Osteocyte (in vitro differentiated cells): ENCODE data around the gene GOLIM4. TPM values are rescaled to one million over a fixed set of nuclear protein-coding genes. Genes with fewer than 3 reads are reported as not detected.
A peak's percentile ranks its signal among the peaks of the same experiment; 100 is the strongest.

Source experiments
- DNase-seq: peaks from one replicate; pipeline ENCODE4 v3.0.0; 2021; ENCODE audit warnings: mixed read lengths; ENCODE audit not compliant: unreplicated experiment; ENCODE audit errors: extremely low spot score
- H3K27ac Mint-ChIP-seq: one replicate; pipeline ENCODE4 v1.8.0; 2021; ENCODE audit warnings: mild to moderate bottlenecking, mixed read lengths; ENCODE audit not compliant: unreplicated experiment
- H3K27me3 Mint-ChIP-seq: one replicate; pipeline ENCODE4 v1.8.0; 2021; ENCODE audit warnings: mixed read lengths; ENCODE audit not compliant: unreplicated experiment
- H3K36me3 Mint-ChIP-seq: one replicate; pipeline ENCODE4 v1.8.0; 2021; ENCODE audit warnings: mixed read lengths; ENCODE audit not compliant: unreplicated experiment
- H3K4me1 Mint-ChIP-seq: one replicate; pipeline ENCODE4 v1.8.0; 2021; ENCODE audit warnings: mixed read lengths; ENCODE audit not compliant: unreplicated experiment
- H3K4me3 Mint-ChIP-seq: one replicate; pipeline ENCODE4 v1.8.0; 2021; ENCODE audit warnings: mild to moderate bottlenecking, moderate library complexity, mixed read lengths; ENCODE audit not compliant: unreplicated experiment
- H3K9me3 Mint-ChIP-seq: one replicate; pipeline ENCODE4 v1.8.0; 2021; ENCODE audit warnings: mixed read lengths; ENCODE audit not compliant: unreplicated experiment
- total RNA-seq: library from RNA; stranded (reverse); gene quantifications from 2 replicates; pipeline ENCODE4 v1.2.1, GENCODE V29; 2021
- TF ChIP-seq, protein P1 (sequence below): fragments of 200-600 bp; sonication (generic); IDR thresholded peaks from 2 replicates; pipeline ENCODE4 v1.5.0; 2021; ENCODE audit warnings: antibody characterized with exemption, mild to moderate bottlenecking, moderate library complexity

Gene GOLIM4
- total RNA-seq, 1 donor from 2014 or later = 40.5 TPM

DNA sequence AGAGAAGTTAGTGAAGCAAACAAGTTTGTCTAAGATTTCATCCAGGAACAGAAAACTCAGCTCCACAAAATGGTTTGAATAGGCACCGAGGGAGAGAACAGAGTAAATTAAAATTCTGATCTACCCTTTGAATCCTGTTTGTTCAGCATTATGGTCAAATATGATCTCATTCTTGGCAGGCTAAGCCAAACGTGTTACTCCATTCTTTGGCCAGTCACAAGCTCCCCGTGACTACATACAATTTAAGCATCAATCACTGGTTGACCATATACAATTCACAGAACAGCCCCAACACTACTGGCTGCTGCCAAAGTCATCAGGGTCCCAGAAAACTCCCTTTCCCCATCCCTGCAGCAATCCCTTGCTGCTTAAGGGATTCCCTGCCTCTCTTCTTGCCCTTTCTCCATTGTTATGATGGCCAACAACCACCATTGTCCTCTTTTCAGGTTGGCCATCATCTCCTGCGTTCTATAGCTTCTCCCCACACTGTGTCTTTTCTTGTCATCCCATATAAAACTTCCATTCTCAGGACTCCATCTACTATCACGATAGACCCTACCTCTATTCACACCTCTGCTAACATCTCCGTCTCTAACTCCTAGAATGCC is 46.3 kb downstream of the GOLIM4 start:
- H3K4me1 Mint-ChIP-seq = peaks cover 6% of the 10 kb centered on the region
- H3K36me3 Mint-ChIP-seq = no peaks in the 10 kb centered on the region
- H3K27ac Mint-ChIP-seq = no peak overlapping the region
- H3K4me3 Mint-ChIP-seq = no peak overlapping the region
- H3K9me3 Mint-ChIP-seq = no peaks in the 10 kb centered on the region
- DNase-seq = no peak
- no peaks in the 10 kb centered on the region for H3K27me3 Mint-ChIP-seq
- TF ChIP-seq, protein P1, sequence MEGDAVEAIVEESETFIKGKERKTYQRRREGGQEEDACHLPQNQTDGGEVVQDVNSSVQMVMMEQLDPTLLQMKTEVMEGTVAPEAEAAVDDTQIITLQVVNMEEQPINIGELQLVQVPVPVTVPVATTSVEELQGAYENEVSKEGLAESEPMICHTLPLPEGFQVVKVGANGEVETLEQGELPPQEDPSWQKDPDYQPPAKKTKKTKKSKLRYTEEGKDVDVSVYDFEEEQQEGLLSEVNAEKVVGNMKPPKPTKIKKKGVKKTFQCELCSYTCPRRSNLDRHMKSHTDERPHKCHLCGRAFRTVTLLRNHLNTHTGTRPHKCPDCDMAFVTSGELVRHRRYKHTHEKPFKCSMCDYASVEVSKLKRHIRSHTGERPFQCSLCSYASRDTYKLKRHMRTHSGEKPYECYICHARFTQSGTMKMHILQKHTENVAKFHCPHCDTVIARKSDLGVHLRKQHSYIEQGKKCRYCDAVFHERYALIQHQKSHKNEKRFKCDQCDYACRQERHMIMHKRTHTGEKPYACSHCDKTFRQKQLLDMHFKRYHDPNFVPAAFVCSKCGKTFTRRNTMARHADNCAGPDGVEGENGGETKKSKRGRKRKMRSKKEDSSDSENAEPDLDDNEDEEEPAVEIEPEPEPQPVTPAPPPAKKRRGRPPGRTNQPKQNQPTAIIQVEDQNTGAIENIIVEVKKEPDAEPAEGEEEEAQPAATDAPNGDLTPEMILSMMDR = no peak

DNA sequence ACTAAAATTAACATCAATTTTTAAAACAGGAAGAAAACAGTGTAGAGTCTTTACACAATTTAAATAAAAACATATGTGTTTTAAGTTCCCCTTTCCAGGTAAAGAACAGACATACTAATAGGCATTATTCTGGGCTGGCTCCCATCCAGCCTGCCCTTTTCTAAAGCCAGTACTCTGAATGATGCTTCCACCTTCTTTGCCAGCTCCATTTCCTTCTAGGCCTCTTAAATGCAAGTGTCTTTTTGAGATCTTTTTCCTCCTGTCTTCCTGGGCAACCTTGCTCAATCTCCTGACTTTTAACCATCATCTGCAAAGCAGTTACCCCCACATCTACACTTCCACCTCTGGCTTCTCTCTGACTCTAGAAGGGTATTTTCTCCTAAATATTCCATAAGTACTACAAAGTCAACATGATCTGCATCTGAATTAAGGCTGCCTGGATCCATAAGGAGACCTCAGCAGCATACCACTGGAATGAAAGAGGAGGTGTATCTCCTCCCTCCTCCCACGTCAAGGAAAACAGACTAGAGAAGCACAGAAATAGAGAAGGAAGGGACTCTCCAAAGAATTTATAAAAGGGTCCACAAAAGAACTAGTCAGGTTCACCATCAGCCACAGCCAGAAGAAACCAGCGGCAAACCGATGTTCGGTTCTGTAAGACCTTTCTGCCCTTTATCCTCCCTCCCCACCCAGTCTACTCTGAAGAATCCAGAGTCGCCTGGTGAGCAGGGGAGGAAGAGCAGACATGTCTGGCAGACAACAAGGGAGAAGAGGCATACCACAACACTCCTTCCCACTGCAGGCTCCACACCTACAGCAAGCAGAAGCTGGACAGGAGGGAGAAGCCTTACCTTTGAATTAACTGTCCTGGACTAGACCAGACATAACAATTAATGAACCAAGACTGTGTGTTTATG is 47.1 kb downstream of the GOLIM4 start:
- Mint-ChIP-seq H3K27ac (no peak overlapping the region), H3K27me3 (no peaks in the 10 kb centered on the region), H3K36me3 (no peaks in the 10 kb centered on the region), H3K4me3 (no peak overlapping the region), H3K4me1 (peaks cover 6% of the 10 kb centered on the region), H3K9me3 (no peaks in the 10 kb centered on the region)
- TF ChIP-seq, protein P1 = no peak
- no peak for DNase-seq

DNA sequence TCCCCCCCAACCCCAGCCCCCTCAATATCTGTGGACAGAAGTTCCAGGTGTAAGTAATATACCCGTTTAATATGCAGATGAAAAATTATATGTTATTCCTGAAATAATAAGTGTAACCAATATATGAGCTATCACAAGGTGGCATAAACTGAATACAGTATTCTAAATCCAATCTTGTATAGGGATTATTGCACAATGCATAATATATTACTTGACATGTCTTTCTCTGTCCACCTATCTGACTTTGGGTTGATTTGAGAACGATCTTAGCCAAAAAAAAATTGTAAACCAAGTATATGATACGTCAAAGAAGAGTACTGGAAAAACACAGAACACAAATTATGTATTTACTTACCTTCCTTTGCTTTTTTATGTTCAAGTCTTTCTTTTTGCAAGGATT is 47.8 kb downstream of the GOLIM4 start:
- Mint-ChIP-seq H3K36me3 (peaks cover 2% of the 10 kb centered on the region), H3K4me3 (no peak overlapping the region), H3K27me3 (no peaks in the 10 kb centered on the region), H3K27ac (no peak overlapping the region), H3K4me1 (peaks cover 6% of the 10 kb centered on the region), H3K9me3 (no peaks in the 10 kb centered on the region)
- TF ChIP-seq, protein P1 = no peak
- no peak for DNase-seq

DNA sequence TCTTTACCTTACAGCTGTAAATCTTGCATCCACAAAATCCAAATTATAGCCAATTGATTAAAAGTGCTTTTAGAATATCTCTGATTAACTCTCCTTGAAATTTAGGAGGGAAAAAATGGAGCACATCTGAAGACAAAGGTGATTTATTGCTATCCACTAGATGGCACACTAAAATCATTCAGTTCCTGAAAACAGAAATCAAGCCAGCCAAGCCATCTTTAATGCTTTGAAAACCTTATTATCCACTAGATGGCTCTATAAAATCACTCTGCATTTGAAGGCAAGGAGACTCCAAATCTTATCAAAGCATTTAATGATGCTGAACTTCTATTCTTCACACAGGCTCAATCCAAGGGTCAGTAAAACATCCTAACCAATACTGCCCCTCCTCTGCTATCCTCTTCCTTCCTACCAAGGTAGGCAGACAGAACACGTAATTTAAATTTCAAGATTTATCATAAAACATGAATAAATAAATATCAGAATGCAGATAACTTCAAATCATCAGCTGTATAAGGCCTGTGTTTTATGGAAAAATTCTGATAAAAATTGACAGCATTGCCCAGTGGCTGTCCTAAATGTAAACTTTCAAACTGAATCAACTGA is 48.4 kb downstream of the GOLIM4 start:
- peaks cover 6% of the 10 kb centered on the region for H3K4me1 Mint-ChIP-seq
- H3K27ac Mint-ChIP-seq = no peak overlapping the region
- H3K27me3 Mint-ChIP-seq = no peaks in the 10 kb centered on the region
- H3K9me3 Mint-ChIP-seq = no peaks in the 10 kb centered on the region
- TF ChIP-seq, protein P1 = peak; percentile 89
- DNase-seq = no peak
- peaks cover 2% of the 10 kb centered on the region for H3K36me3 Mint-ChIP-seq
- H3K4me3 Mint-ChIP-seq = no peak overlapping the region

DNA sequence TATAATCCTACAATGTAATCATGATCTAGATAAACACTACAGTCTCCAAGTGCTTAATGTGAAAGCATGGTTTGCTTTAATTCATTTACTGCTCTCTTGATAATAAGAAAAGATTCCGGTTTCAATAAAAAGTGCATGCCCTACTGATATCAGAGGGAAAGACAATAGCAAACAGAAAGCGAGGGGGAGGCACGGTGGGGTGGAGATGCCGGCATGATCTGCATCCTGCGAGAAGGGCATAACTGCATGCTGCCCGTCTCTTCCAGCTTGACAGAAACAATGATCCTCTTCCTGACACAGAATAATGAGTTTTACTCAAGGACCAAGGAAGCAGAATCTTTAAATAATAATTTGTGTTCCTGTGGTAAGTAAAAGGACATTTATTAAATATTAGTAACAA is 51.7 kb downstream of the GOLIM4 start:
- H3K4me1 Mint-ChIP-seq = peaks cover 3% of the 10 kb centered on the region
- no peaks in the 10 kb centered on the region for H3K9me3 Mint-ChIP-seq
- H3K27ac Mint-ChIP-seq = no peak overlapping the region
- no peak overlapping the region for H3K4me3 Mint-ChIP-seq
- DNase-seq = no peak
- H3K36me3 Mint-ChIP-seq = peaks cover 6% of the 10 kb centered on the region
- TF ChIP-seq, protein P1 = no peak
- H3K27me3 Mint-ChIP-seq = no peaks in the 10 kb centered on the region
